Middle frontal gyrus (tissue), 1 donor: ENCODE measurements around the gene KHSRP.

Experiments used
- DNase-seq: peaks from one replicate; pipeline ENCODE4 v3.0.0-alpha.2; 2015; ENCODE audit warnings: low spot score; ENCODE audit errors: extremely low spot score

Gene KHSRP

DNA sequence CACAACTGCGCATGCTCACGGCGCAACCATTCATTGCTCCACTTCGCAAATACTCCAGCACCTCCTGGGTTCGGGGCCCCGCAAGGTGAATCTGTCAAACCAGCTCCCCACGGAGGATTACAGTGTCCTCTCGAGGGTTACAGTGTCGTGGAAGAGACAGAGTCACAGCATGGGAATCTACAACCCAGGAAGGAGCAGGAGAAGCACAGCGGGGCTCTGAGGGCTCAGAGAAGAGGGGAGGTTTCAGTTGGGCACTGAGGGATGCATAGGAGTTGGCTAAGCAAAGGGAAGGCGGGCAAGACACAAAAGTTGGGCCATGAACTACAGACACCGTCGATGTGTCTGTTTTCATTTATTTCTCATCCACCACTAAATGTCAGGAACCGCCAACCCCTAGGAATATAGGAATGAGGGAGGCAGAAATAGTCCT lies 30.6 kb downstream of the KHSRP start:
- no peak for DNase-seq

DNA sequence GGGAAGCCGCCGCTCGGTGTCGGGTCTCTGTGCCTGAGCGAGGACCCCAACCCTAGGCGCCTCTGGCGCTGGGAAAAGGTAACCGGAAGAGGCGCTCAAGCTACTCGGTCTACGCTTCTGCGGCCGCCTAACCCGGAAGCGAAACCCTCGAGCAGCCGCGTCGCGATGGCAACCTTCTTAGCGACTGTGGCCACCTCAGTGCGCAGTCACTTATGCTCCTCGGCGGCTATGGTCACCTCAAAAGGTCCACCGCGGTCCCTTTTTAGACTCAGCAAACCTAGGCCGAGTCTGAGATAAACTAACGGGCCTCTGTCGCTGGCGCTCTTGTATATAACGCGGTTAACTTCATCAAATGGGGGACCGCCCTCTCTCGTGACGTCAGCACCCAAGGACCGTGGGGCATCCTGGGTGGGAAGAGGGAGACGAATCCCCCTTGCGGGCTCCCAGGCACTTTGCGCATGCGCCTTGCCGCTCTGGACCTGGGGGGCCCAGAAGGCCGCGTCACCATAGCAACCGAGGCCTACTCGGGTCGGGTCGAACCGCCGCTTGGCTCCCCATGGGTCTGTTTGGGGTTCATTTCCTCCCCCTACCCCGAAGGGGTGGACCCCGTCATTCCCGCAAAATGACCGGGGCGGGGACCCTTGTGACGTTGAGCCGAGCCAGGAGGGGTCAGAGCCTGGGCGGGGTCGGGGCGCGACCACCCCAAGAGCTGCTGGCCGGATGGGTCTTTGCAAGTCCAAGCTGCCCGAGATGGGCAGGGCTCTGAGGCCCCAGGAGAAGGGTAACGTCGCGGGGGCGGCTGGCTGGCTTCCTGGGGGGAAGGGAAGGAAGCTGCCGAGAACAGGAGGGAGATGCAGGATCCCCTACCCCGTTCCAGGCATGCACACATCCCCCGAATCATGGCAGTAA lies 31.3 kb downstream of the KHSRP start, which contains the start of gene GTF2F1:
Gene GTF2F1, minus strand, starts transcription at position 91 of the 909 bp plus-strand sequence. CDS start 169 bp downstream, outside the sequence.
- DNase-seq, result peak; percentile 92

- DNase-seq, result no peak
These were observed 32.2 kb downstream of the KHSRP start for GRCh38 chr19:6392221-6393073.

GRCh38 chr19:6387372-6387771 lies 37.2 kb downstream of the KHSRP start:
- DNase-seq, result no peak

DNA sequence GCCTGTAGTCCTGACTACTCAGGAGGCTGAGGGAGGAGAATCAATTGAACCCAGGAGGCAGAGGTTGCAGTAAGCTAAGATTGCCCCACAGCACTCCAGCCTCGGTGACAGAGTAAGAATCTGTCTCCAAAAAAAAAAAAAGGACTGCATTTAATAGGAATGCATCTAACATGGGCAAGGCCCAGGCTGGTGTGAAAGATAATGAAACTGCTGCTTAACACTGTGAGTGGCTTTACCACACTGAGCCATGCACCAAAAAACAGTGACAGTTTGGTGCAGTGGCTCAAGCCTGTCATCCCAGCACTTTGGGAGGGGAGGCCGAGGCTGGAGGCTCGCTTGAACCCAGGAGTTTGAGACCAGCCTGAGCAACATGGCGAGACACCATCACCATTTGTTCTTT lies 40.2 kb downstream of the KHSRP start:
- no peak for DNase-seq

DNA sequence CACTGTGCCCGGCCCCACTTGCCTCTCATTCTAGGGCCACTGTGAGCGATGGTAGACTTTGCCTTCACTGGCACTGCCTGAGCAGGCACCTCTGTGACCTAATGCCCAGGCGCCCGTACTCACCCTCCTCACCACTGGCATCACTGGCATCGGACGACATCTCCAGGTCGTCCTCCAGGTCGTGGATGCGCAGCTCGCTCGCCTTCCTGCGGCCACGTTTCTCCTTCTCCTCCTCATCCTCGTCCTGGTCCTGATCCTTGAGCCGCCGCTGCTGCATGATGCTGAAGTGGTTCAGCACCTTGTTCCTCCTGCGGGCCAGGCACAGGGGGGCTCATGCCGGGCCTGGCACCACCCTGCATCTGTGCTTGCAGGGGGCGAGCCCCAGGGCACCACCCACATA lies 41.4 kb downstream of the KHSRP start:
- no peak for DNase-seq

DNA sequence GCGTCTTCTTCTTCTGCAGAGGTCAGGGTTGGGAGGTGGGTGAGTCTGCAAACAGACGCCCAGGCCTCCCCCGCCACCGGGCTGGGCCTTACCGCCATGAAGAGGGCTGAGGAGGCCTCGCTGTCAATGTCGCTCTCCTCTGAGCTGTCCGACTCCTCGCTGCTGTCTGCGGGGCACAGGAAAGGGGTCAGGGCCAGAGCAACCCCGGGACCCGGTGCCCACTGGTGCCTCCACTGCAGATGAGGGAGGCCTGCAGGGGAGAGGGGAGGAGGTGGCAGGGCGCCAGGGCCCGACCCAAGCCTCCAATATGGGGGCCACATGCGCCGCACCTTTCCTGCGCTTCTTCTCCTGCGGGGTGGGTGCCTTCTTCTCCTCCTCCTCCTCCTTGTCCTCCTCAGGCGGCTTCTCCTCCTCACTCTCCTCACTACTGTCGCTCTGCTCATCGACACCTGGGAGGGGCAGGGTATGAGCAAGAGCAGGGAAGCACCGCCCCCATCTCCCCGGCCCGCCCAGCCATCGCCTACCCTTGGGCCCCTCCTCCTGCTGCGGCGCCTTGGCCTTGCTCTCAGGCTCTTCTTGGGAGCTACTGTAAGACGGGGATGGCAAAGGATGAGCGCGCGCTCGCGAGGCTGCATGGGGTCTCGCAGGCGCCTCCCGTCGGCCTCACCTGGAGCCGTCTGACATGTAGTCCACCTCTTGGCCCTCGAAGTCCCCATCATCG lies 43.4 kb downstream of the KHSRP start:
- no peak for DNase-seq

DNA sequence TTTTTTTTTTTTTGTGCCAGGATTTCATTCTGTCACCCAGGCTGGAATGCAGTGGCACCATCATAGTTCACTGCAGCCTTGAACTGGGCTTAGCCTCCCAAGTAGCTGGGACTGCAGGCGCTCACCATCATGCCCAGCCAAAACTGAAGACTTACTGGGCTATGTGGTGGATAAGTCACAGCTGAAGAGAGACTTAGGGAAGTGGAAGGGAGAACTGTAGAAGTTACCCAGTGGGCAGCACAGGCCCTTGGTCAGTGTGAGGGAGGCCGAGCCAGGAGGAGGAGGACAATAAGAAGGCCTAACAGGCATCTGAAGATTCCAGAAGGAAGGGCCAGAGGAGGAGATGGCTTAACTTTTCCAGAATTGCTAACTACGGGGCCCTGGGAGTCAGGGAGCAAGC lies 44.9 kb downstream of the KHSRP start:
- DNase-seq, result no peak

DNA sequence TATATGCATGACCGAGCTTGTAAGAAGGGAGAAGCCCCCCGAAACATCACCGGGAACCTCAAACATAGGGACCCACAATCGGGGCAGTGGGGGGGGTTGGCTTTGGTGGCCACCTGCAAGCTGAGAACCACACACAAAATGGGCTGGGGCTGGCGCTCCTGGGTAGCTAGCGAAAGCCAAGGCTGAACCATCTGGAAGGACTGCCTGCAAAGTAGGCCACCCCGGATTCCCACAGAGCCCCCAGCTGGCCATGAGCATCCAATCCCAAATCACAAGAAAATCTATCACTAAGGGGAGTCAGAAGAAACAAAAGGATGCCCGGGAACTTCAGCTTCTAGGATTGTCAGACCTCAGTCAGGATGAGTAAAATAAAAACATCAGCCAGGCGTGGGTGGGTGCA lies 46.1 kb downstream of the KHSRP start:
- DNase-seq, result no peak

- no peak for DNase-seq
These were observed 46.6 kb downstream of the KHSRP start for GRCh38 chr19:6378041-6378440.

- no peak for DNase-seq
These were observed 48.0 kb downstream of the KHSRP start for GRCh38 chr19:6376512-6377190.

- DNase-seq, result no peak
These were observed 49.1 kb downstream of the KHSRP start, which contains the start of gene PSPN for GRCh38 chr19:6375411-6376010. PSPN (minus strand) TSS chr19:6375933; CDS start chr19:6375849, 84 bp downstream.

GRCh38 chr19:6374711-6375410 lies 49.8 kb downstream of the KHSRP start:
- no peak for DNase-seq

- no peak for DNase-seq
These were observed 50.4 kb downstream of the KHSRP start for GRCh38 chr19:6374161-6374709.

- no peak for DNase-seq
These were observed 50.9 kb downstream of the KHSRP start for GRCh38 chr19:6373813-6374108.

DNA sequence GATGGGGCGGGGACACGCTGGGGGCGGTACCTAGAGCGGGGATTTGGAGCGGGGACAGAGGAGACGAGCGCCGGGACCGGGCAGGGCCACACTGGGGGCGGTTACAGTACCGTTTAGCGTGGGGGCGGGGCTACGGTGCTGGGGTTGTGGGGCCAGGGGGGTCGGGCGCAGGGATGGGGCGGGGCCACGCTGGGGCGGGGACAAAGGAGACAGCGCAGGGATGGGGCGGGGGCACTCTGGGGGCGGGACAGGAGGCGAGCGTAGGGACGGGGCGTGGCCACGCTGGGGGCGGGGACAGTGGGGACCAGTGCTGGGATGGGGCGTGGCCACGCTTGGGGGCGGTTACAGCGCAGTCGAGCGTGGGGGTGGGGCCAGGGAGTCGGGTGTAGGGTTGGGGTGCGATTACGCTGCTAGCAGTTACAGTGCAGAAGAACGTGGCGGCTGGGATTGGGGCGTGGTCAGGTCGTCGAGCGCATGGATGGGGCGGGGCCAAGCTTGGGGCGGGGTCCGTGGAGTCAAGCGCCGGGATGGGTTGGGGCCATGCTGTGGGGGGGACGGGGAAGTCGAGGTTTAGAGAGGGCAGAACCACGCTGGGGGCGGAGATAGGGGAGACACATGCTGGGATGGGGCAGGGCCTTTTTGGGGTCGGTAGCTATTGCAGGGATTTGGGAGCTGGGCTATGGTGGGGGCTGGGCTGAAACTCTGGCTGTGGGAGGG lies 51.4 kb downstream of the KHSRP start:
- peak; percentile 88 for DNase-seq

GRCh38 chr19:6372594-6373095 lies 52.0 kb downstream of the KHSRP start, which contains the start of gene ALKBH7:
ALKBH7 (plus strand) TSS chr19:6372794; CDS start chr19:6372821, 27 bp downstream.
- peak; percentile 100 for DNase-seq

DNA sequence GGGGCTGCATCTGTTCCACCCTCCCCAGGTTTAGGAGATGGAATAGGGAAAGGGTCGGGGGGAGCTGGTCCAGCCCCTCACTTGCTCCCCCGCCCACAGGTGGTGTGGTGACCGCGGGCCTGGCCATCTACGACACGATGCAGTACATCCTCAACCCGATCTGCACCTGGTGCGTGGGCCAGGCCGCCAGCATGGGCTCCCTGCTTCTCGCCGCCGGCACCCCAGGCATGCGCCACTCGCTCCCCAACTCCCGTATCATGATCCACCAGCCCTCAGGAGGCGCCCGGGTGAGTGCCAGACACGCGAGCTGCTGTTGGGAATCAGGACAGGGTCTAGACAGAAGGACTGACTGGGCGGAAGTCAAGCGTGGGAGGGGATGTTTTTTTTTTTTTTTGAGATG lies 60.3 kb downstream of the KHSRP start:
- DNase-seq, result no peak
